ENCODE results near the gene APMAP. TPM values are rescaled to one million over a fixed set of nuclear protein-coding genes. Genes with fewer than 3 reads are reported as not detected.

The APMAP gene
- total RNA-seq, 1 donor from 2014 or later = 95.2 TPM

GRCh38 chr20:25020345-25020744 lies 27.8 kb upstream of the APMAP start:
- Mint-ChIP-seq H3K36me3 (ENCODE audit: low read depth, unreplicated experiment) (peaks cover 14% of the 10 kb centered on the region), H3K4me3 (ENCODE audit: unreplicated experiment) (no peak overlapping the region), H3K27me3 (ENCODE audit: unreplicated experiment) (peaks cover 6% of the 10 kb centered on the region), H3K4me1 (ENCODE audit: unreplicated experiment) (no peaks in the 10 kb centered on the region), H3K9me3 (ENCODE audit: unreplicated experiment) (no peaks in the 10 kb centered on the region), H3K27ac (ENCODE audit: unreplicated experiment) (no peak overlapping the region)
- no peak for DNase-seq (ENCODE audit: low spot score)
- no peak for TF ChIP-seq CTCF (IDR thresholded peaks at IDR 0.05; ENCODE audit: unreplicated experiment)

GRCh38 chr20:25019381-25020155 lies 27.0 kb upstream of the APMAP start:
- no peak for DNase-seq (ENCODE audit: low spot score)
- H3K4me3 Mint-ChIP-seq (ENCODE audit: unreplicated experiment) = no peak overlapping the region
- no peak for TF ChIP-seq CTCF (IDR thresholded peaks at IDR 0.05; ENCODE audit: unreplicated experiment)
- H3K27ac Mint-ChIP-seq (ENCODE audit: unreplicated experiment) = no peak overlapping the region
- peaks cover 14% of the 10 kb centered on the region for H3K36me3 Mint-ChIP-seq (ENCODE audit: low read depth, unreplicated experiment)
- peaks cover 6% of the 10 kb centered on the region for H3K27me3 Mint-ChIP-seq (ENCODE audit: unreplicated experiment)
- no peaks in the 10 kb centered on the region for H3K9me3 Mint-ChIP-seq (ENCODE audit: unreplicated experiment)
- H3K4me1 Mint-ChIP-seq (ENCODE audit: unreplicated experiment) = no peaks in the 10 kb centered on the region

GRCh38 chr20:25018841-25019240 lies 26.3 kb upstream of the APMAP start:
- H3K27me3 Mint-ChIP-seq (ENCODE audit: unreplicated experiment) = peaks cover 6% of the 10 kb centered on the region
- H3K4me1 Mint-ChIP-seq (ENCODE audit: unreplicated experiment) = no peaks in the 10 kb centered on the region
- no peak for DNase-seq (ENCODE audit: low spot score)
- H3K27ac Mint-ChIP-seq (ENCODE audit: unreplicated experiment) = no peak overlapping the region
- no peak overlapping the region for H3K4me3 Mint-ChIP-seq (ENCODE audit: unreplicated experiment)
- H3K9me3 Mint-ChIP-seq (ENCODE audit: unreplicated experiment) = no peaks in the 10 kb centered on the region
- TF ChIP-seq CTCF (IDR thresholded peaks at IDR 0.05; ENCODE audit: unreplicated experiment) = no peak
- H3K36me3 Mint-ChIP-seq (ENCODE audit: low read depth, unreplicated experiment) = peaks cover 14% of the 10 kb centered on the region

GRCh38 chr20:25018425-25018824 lies 25.9 kb upstream of the APMAP start:
- peaks cover 3% of the 10 kb centered on the region for H3K27me3 Mint-ChIP-seq (ENCODE audit: unreplicated experiment)
- H3K36me3 Mint-ChIP-seq (ENCODE audit: low read depth, unreplicated experiment) = peaks cover 14% of the 10 kb centered on the region
- no peaks in the 10 kb centered on the region for H3K4me1 Mint-ChIP-seq (ENCODE audit: unreplicated experiment)
- TF ChIP-seq CTCF (IDR thresholded peaks at IDR 0.05; ENCODE audit: unreplicated experiment) = no peak
- no peak overlapping the region for H3K4me3 Mint-ChIP-seq (ENCODE audit: unreplicated experiment)
- H3K9me3 Mint-ChIP-seq (ENCODE audit: unreplicated experiment) = no peaks in the 10 kb centered on the region
- no peak for DNase-seq (ENCODE audit: low spot score)
- H3K27ac Mint-ChIP-seq (ENCODE audit: unreplicated experiment) = no peak overlapping the region

- Mint-ChIP-seq H3K4me1 (ENCODE audit: unreplicated experiment) (no peaks in the 10 kb centered on the region), H3K27me3 (ENCODE audit: unreplicated experiment) (peaks cover 3% of the 10 kb centered on the region), H3K27ac (ENCODE audit: unreplicated experiment) (no peak overlapping the region), H3K36me3 (ENCODE audit: low read depth, unreplicated experiment) (peaks cover 14% of the 10 kb centered on the region), H3K9me3 (ENCODE audit: unreplicated experiment) (no peaks in the 10 kb centered on the region), H3K4me3 (ENCODE audit: unreplicated experiment) (no peak overlapping the region)
- DNase-seq (ENCODE audit: low spot score) = no peak
- TF ChIP-seq CTCF (IDR thresholded peaks at IDR 0.05; ENCODE audit: unreplicated experiment) = no peak
These were observed 24.8 kb upstream of the APMAP start for GRCh38 chr20:25017257-25017803.
